Measurements from ENCODE around the gene GNMT. TPM values are rescaled to one million over a fixed set of nuclear protein-coding genes. Genes with fewer than 3 reads are reported as not detected.
"Not testable (repeated sequence)": the region's sequence is repeated elsewhere in the genome, so short reads cannot be mapped to it uniquely, and the experiment has no call there.

Gene GNMT
- total and polyA plus RNA-seq, 2 donors (not counting 1 experiment from before 2014, with no cell fraction given), result 0.06 TPM; not detected in 1

- no peak overlapping the region for H2AFZ ChIP-seq (ENCODE audit: low read length)
- no peak for DNase-seq (ENCODE audit: low read depth in 2 of 2)
- H3K36me3 ChIP-seq (ENCODE audit: control insufficient read depth, insufficient read depth, low read length), result no peaks in the 10 kb centered on the region
- no peak overlapping the region for H3K4me3 ChIP-seq (replicated peaks in 1 of 4; ENCODE audit: control extremely low read depth in 1 of 4, insufficient read depth in 1 of 4, low read depth in 3 of 4, low read length in 4 of 4)
- TF ChIP-seq EZH2 (IDR thresholded peaks at IDR 0.05; ENCODE audit: low read length, missing control alignments), result no peak
- TF ChIP-seq, protein P1, sequence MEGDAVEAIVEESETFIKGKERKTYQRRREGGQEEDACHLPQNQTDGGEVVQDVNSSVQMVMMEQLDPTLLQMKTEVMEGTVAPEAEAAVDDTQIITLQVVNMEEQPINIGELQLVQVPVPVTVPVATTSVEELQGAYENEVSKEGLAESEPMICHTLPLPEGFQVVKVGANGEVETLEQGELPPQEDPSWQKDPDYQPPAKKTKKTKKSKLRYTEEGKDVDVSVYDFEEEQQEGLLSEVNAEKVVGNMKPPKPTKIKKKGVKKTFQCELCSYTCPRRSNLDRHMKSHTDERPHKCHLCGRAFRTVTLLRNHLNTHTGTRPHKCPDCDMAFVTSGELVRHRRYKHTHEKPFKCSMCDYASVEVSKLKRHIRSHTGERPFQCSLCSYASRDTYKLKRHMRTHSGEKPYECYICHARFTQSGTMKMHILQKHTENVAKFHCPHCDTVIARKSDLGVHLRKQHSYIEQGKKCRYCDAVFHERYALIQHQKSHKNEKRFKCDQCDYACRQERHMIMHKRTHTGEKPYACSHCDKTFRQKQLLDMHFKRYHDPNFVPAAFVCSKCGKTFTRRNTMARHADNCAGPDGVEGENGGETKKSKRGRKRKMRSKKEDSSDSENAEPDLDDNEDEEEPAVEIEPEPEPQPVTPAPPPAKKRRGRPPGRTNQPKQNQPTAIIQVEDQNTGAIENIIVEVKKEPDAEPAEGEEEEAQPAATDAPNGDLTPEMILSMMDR (conservative IDR thresholded peaks at IDR 0.05 in 1 of 2, IDR thresholded peaks at IDR 0.05 in 1 of 2; ENCODE audit: low read depth in 1 of 2, low read length in 2 of 2), result no peak
- no peak overlapping the region for H3K9ac ChIP-seq (ENCODE audit: insufficient read depth, low read length)
- H3K4me2 ChIP-seq (ENCODE audit: extremely low read depth, insufficient read depth, low read length), result no peak overlapping the region
- H3K4me1 ChIP-seq (ENCODE audit: control insufficient read depth, extremely low read depth, insufficient read depth, low read length), result no peaks in the 10 kb centered on the region
- no peaks in the 10 kb centered on the region for H3K27me3 ChIP-seq (ENCODE audit: control insufficient read depth, insufficient read depth, low read length)
- H3K79me2 ChIP-seq (ENCODE audit: control insufficient read depth, insufficient read depth, low read length), result no peaks in the 10 kb centered on the region
- H3K27ac ChIP-seq (ENCODE audit: insufficient read depth, low read length), result no peak overlapping the region
- no peaks in the 10 kb centered on the region for H3K9me3 ChIP-seq (ENCODE audit: control insufficient read depth, insufficient read depth, low read depth, low read length)
- H4K20me1 ChIP-seq (ENCODE audit: control insufficient read depth, extremely low read depth, insufficient read depth, low read length), result no peaks in the 10 kb centered on the region
These were observed 32.9 kb downstream of the GNMT start for GRCh38 chr6:42993445-42993844.

GRCh38 chr6:42996513-42996912, 36.0 kb downstream of the GNMT start:
- Histone ChIP-seq H3K9me3 (ENCODE audit: control insufficient read depth, insufficient read depth, low read depth, low read length) (no peaks in the 10 kb centered on the region), H3K9ac (ENCODE audit: insufficient read depth, low read length) (no peak overlapping the region), H4K20me1 (ENCODE audit: control insufficient read depth, extremely low read depth, insufficient read depth, low read length) (no peaks in the 10 kb centered on the region), H2AFZ (ENCODE audit: low read length) (no peak overlapping the region), H3K27ac (ENCODE audit: insufficient read depth, low read length) (no peak overlapping the region), H3K4me1 (ENCODE audit: control insufficient read depth, extremely low read depth, insufficient read depth, low read length) (no peaks in the 10 kb centered on the region), H3K36me3 (ENCODE audit: control insufficient read depth, insufficient read depth, low read length) (no peaks in the 10 kb centered on the region), H3K79me2 (ENCODE audit: control insufficient read depth, insufficient read depth, low read length) (no peaks in the 10 kb centered on the region), H3K4me3 (replicated peaks in 1 of 4; ENCODE audit: control extremely low read depth in 1 of 4, insufficient read depth in 1 of 4, low read depth in 3 of 4, low read length in 4 of 4) (no peak overlapping the region), H3K27me3 (ENCODE audit: control insufficient read depth, insufficient read depth, low read length) (no peaks in the 10 kb centered on the region), H3K4me2 (ENCODE audit: extremely low read depth, insufficient read depth, low read length) (no peak overlapping the region)
- DNase-seq (ENCODE audit: low read depth in 2 of 2), result peak in 1 of 2 donors; percentile 19
- no peak for TF ChIP-seq EZH2 (IDR thresholded peaks at IDR 0.05; ENCODE audit: low read length, missing control alignments)
- TF ChIP-seq, protein P1 (conservative IDR thresholded peaks at IDR 0.05 in 1 of 2, IDR thresholded peaks at IDR 0.05 in 1 of 2; ENCODE audit: low read depth in 1 of 2, low read length in 2 of 2), result peak in 1 of 2 donors; percentile 22

DNA sequence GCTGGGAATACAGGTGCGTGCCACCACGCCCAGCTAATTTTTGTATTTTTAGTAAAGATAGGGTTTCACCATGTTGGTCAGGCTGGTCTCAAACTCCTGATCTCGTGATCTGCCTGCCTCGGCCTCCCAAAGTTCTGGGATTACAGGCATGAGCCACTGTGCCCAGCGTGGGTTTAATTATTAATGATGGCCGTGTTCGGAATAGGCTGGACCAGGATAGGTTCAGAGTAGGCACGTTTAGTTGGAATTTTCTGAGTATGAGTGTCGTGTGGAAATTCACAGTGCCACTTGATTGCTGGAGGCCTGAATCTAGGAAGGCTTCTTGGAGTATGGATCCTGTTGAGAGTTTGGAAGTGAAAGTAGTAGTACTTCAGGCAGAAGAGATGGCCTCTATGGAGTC, 37.7 kb downstream of the GNMT start:
- not testable (repeated sequence) for H3K4me2 ChIP-seq (ENCODE audit: extremely low read depth, insufficient read depth, low read length); DNase-seq (ENCODE audit: low read depth in 2 of 2); H2AFZ ChIP-seq (ENCODE audit: low read length); H3K4me1 ChIP-seq (ENCODE audit: control insufficient read depth, extremely low read depth, insufficient read depth, low read length); H3K36me3 ChIP-seq (ENCODE audit: control insufficient read depth, insufficient read depth, low read length); H4K20me1 ChIP-seq (ENCODE audit: control insufficient read depth, extremely low read depth, insufficient read depth, low read length); H3K9me3 ChIP-seq (ENCODE audit: control insufficient read depth, insufficient read depth, low read depth, low read length); H3K4me3 ChIP-seq (replicated peaks in 1 of 4; ENCODE audit: control extremely low read depth in 1 of 4, insufficient read depth in 1 of 4, low read depth in 3 of 4, low read length in 4 of 4); H3K79me2 ChIP-seq (ENCODE audit: control insufficient read depth, insufficient read depth, low read length); H3K27ac ChIP-seq (ENCODE audit: insufficient read depth, low read length); H3K27me3 ChIP-seq (ENCODE audit: control insufficient read depth, insufficient read depth, low read length); H3K9ac ChIP-seq (ENCODE audit: insufficient read depth, low read length)
